ENCODE data around the gene FNTB.

The FNTB gene

DNA sequence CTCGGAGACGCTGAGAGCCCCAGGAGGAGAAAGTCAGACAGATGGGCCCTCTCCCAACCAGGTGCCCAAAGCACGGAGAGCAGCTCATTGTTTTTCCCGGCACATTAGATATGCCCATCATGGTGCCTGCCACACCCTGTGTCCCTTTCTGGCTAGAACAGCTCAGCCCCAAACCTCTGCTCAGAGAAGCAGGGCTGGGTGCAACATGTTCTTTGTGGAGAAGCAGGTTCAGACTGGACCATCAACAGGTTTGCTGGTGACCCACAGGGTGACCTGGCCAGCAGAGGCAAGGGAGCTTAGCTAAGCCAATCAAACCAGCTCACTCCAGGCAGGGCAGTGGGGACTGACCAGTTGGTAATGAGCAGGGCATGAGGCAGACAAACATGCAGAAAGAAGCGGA lies 28.0 kb upstream of the FNTB start:
- H3K4me3 ChIP-seq (replicated peaks; ENCODE audit: insufficient read depth, low read length): no peak overlapping the region
- no peak for DNase-seq (ENCODE audit: low read depth in 1 of 2, low spot score in 1 of 2)
- H3K27ac ChIP-seq (replicated peaks): no peak overlapping the region
- TF ChIP-seq SPI1 (IDR thresholded peaks at IDR 0.05; ENCODE audit: borderline replicate concordance, low read depth) (no peak), GABPA (IDR thresholded peaks at IDR 0.05; ENCODE audit: low read depth) (no peak), POLR2AphosphoS5 (IDR thresholded peaks at IDR 0.05; ENCODE audit: low read depth) (no peak)
- no peaks in the 10 kb centered on the region for H3K27me3 ChIP-seq (ENCODE audit: insufficient read depth, poor library complexity, severe bottlenecking)

- H3K4me3 ChIP-seq (replicated peaks; ENCODE audit: insufficient read depth, low read length): no peak overlapping the region
- H3K27ac ChIP-seq (replicated peaks): no peak overlapping the region
- H3K27me3 ChIP-seq (ENCODE audit: insufficient read depth, poor library complexity, severe bottlenecking): no peaks in the 10 kb centered on the region
- no peak for DNase-seq (ENCODE audit: low read depth in 1 of 2, low spot score in 1 of 2)
- TF ChIP-seq GABPA (IDR thresholded peaks at IDR 0.05; ENCODE audit: low read depth) (no peak), REST (IDR thresholded peaks at IDR 0.05; ENCODE audit: insufficient replicate concordance, low read depth) (no peak), SPI1 (IDR thresholded peaks at IDR 0.05; ENCODE audit: borderline replicate concordance, low read depth) (no peak), POLR2AphosphoS5 (IDR thresholded peaks at IDR 0.05; ENCODE audit: low read depth) (no peak)
- TF ChIP-seq, protein P1, sequence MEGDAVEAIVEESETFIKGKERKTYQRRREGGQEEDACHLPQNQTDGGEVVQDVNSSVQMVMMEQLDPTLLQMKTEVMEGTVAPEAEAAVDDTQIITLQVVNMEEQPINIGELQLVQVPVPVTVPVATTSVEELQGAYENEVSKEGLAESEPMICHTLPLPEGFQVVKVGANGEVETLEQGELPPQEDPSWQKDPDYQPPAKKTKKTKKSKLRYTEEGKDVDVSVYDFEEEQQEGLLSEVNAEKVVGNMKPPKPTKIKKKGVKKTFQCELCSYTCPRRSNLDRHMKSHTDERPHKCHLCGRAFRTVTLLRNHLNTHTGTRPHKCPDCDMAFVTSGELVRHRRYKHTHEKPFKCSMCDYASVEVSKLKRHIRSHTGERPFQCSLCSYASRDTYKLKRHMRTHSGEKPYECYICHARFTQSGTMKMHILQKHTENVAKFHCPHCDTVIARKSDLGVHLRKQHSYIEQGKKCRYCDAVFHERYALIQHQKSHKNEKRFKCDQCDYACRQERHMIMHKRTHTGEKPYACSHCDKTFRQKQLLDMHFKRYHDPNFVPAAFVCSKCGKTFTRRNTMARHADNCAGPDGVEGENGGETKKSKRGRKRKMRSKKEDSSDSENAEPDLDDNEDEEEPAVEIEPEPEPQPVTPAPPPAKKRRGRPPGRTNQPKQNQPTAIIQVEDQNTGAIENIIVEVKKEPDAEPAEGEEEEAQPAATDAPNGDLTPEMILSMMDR (IDR thresholded peaks at IDR 0.05; ENCODE audit: insufficient read depth, low read length): no peak
Observed at GRCh38 chr14:64960762-64961276, 25.9 kb upstream of the FNTB start.

GRCh38 chr14:64963611-64964010 lies 23.1 kb upstream of the FNTB start:
- no peak for DNase-seq (ENCODE audit: low read depth in 1 of 2, low spot score in 1 of 2)
- Histone ChIP-seq H3K27me3 (ENCODE audit: insufficient read depth, poor library complexity, severe bottlenecking) (no peaks in the 10 kb centered on the region), H3K4me3 (replicated peaks; ENCODE audit: insufficient read depth, low read length) (no peak overlapping the region), H3K27ac (replicated peaks) (no peak overlapping the region)
- TF ChIP-seq POLR2AphosphoS5 (IDR thresholded peaks at IDR 0.05; ENCODE audit: low read depth): no peak
- TF ChIP-seq GABPA (IDR thresholded peaks at IDR 0.05; ENCODE audit: low read depth): no peak
- TF ChIP-seq SPI1 (IDR thresholded peaks at IDR 0.05; ENCODE audit: borderline replicate concordance, low read depth): no peak
- no peak for TF ChIP-seq REST (IDR thresholded peaks at IDR 0.05; ENCODE audit: insufficient replicate concordance, low read depth)
- TF ChIP-seq, protein P1 (IDR thresholded peaks at IDR 0.05; ENCODE audit: insufficient read depth, low read length): no peak

DNA sequence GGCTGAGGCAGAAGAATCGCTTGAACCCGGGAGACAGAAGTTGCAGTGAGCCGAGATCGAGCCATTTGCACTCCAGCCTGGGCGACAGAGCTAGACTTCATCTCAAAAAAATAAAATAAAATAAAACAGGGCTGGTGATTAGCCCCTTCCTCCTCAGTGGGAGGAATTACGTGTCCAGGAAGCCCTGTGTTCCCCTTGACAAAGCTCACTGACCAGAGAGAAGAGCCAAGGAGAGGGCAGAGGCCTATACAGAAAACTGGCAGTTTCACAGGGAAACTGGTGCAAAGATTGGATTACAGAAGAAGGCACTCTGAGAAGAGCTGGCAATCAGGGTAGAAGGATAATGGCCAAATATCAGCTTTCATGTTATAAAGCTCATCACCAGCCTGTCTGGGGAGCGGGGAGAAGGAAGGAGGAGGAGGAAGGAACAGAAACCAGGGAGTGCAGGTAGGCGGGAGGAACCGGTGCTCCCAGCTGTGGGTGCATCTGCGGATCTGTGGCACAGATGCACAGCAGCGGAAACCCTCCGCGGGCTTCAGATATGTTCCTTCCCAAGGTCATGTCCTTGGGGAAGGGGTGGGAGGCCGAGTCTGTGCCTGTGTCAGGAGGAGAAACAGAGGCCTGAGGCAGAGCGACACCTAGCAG lies 21.2 kb upstream of the FNTB start:
- Histone ChIP-seq H3K4me3 (replicated peaks; ENCODE audit: insufficient read depth, low read length) (no peak overlapping the region), H3K27ac (replicated peaks) (no peak overlapping the region), H3K27me3 (ENCODE audit: insufficient read depth, poor library complexity, severe bottlenecking) (no peaks in the 10 kb centered on the region)
- DNase-seq (ENCODE audit: low read depth in 1 of 2, low spot score in 1 of 2): no peak
- TF ChIP-seq, protein P1 (IDR thresholded peaks at IDR 0.05; ENCODE audit: insufficient read depth, low read length): no peak
- TF ChIP-seq SPI1 (IDR thresholded peaks at IDR 0.05; ENCODE audit: borderline replicate concordance, low read depth): no peak
- no peak for TF ChIP-seq POLR2AphosphoS5 (IDR thresholded peaks at IDR 0.05; ENCODE audit: low read depth)
- TF ChIP-seq GABPA (IDR thresholded peaks at IDR 0.05; ENCODE audit: low read depth): no peak
- no peak for TF ChIP-seq REST (IDR thresholded peaks at IDR 0.05; ENCODE audit: insufficient replicate concordance, low read depth)

All from HL-60 (cell line).